Mucosa of descending colon (tissue), 3 donors: Measurements from ENCODE around the gene PATJ. TPM values are rescaled to one million over a fixed set of nuclear protein-coding genes. Genes with fewer than 3 reads are reported as not detected.
A peak's percentile ranks its signal among the peaks of the same experiment; 100 is the strongest.
"Not testable (repeated sequence)": the region's sequence is repeated elsewhere in the genome, so short reads cannot be mapped to it uniquely, and the experiment has no call there.

ENCODE experiments used
- ATAC-seq: fragments of 200-7000 bp; cut with Tn5 transposase; one replicate; pipeline ENCODE4 v1.9.1; 2020; ENCODE audit warnings: mild to moderate bottlenecking, moderate library complexity
- DNase-seq, 3 donors: peaks; one replicate each; pipeline ENCODE4 v3.0.0-alpha.2; 2020
- H3K36me3 ChIP-seq: fragments of 200-600 bp; one replicate; pipeline ENCODE4 v1.8.0; 2021; ENCODE audit warnings: low read depth, mild to moderate bottlenecking
- H3K4me1 ChIP-seq: fragments of 200-600 bp; one replicate; pipeline ENCODE4 v1.8.0; 2021; ENCODE audit warnings: low read depth, mild to moderate bottlenecking
- H3K4me3 ChIP-seq: fragments of 200-600 bp; one replicate; pipeline ENCODE4 v1.8.0; 2021; ENCODE audit warnings: mild to moderate bottlenecking
- H3K9me3 ChIP-seq: fragments of 200-600 bp; one replicate; pipeline ENCODE4 v1.8.0; 2021; ENCODE audit warnings: mild to moderate bottlenecking
- CTCF ChIP-seq: fragments of 200-600 bp; IDR thresholded peaks from one replicate; pipeline ENCODE4 v1.8.0; 2022; ENCODE audit warnings: antibody characterized with exemption, mild to moderate bottlenecking
- intact Hi-C, 2 donors: fragments of 100-400 bp; cut with DNase I in 1 of 2; cut with micrococcal nuclease in 1 of 2; formaldehyde crosslinking; loops; one replicate each; pipeline versions ENCODE4 v1.11.0 to v1.11.1; 2022; cut with DNase I, micrococcal nuclease
- total RNA-seq, 3 donors: library from RNA; stranded (reverse); fragmentation: NEBNext Ultra II Directional in 2 of 3; extraction: Animal tissue kit (Norgen Biotek cat#: 25700) in 2 of 3; gene quantifications; one replicate each; pipeline versions ENCODE4 v1.2.1 to v1.2.4, GENCODE V29; 2021 to 2023
- donor health status: DM: no; HTN: no; CAD: no; lungs with moderate emphysema.
- donor health status: DM: no; HTN: no; CAD: no.
- donor health status: DM: no; HTN: yes; CAD: no.

The PATJ gene
- total RNA-seq, 3 donors from 2014 or later = 58.6 to 112 (median 65.9) TPM

- H3K9me3 ChIP-seq = no peaks in the 10 kb centered on the region
- TF ChIP-seq CTCF = no peak
- H3K4me3 ChIP-seq = no peak overlapping the region
- DNase-seq (no peak), ATAC-seq (no peak)
- no peaks in the 10 kb centered on the region for H3K4me1 ChIP-seq
- H3K36me3 ChIP-seq = no peaks in the 10 kb centered on the region
- intact Hi-C loops = no loop called here
Observed at GRCh38 chr1:61839679-61840078, 97.4 kb downstream of the PATJ start.

- ATAC-seq (no peak), DNase-seq (no peak)
- Histone ChIP-seq H3K4me3 (no peak overlapping the region), H3K9me3 (no peaks in the 10 kb centered on the region), H3K4me1 (no peaks in the 10 kb centered on the region), H3K36me3 (no peaks in the 10 kb centered on the region)
- TF ChIP-seq CTCF = no peak
- intact Hi-C loops = no loop called here
Observed at GRCh38 chr1:61842036-61842435, 99.8 kb downstream of the PATJ start.

- intact Hi-C loops = no loop called here
- no peaks in the 10 kb centered on the region for H3K4me1 ChIP-seq
- TF ChIP-seq CTCF = no peak
- ATAC-seq (no peak), DNase-seq (peak in 1 of 3 donors; percentile 14)
- H3K36me3 ChIP-seq = no peaks in the 10 kb centered on the region
- no peak overlapping the region for H3K4me3 ChIP-seq
- no peaks in the 10 kb centered on the region for H3K9me3 ChIP-seq
Observed at GRCh38 chr1:61842863-61843514, 100.7 kb downstream of the PATJ start.

- Histone ChIP-seq H3K9me3 (no peaks in the 10 kb centered on the region), H3K4me1 (no peaks in the 10 kb centered on the region), H3K36me3 (no peaks in the 10 kb centered on the region), H3K4me3 (no peak overlapping the region)
- intact Hi-C loops = no loop called here
- DNase-seq = no peak
- ATAC-seq = no peak
- TF ChIP-seq CTCF = no peak
Observed at GRCh38 chr1:61844006-61844405, 101.7 kb downstream of the PATJ start.

- H3K4me3 ChIP-seq, ATAC-seq, H3K4me1 ChIP-seq, H3K36me3 ChIP-seq, DNase-seq, H3K9me3 ChIP-seq, intact Hi-C loops: not testable (repeated sequence)
Observed at GRCh38 chr1:61844664-61845063, 102.4 kb downstream of the PATJ start.

- Histone ChIP-seq H3K36me3 (no peaks in the 10 kb centered on the region), H3K4me3 (no peak overlapping the region), H3K9me3 (no peaks in the 10 kb centered on the region), H3K4me1 (no peaks in the 10 kb centered on the region)
- ATAC-seq (no peak), DNase-seq (no peak)
- intact Hi-C loops = no loop called here
- no peak for TF ChIP-seq CTCF
Observed at GRCh38 chr1:61851235-61851634, 109.0 kb downstream of the PATJ start.
